K562 (cell line): Measurements from ENCODE around the gene RNASE13. TPM values are rescaled to one million over a fixed set of nuclear protein-coding genes. Genes with fewer than 3 reads are reported as not detected.

ENCODE experiments used
- ARHGAP35 ChIP-seq: fragments of 450-650 bp; IDR thresholded peaks from 2 replicates; pipeline ENCODE4 v1.6.1; 2018; ENCODE audit not compliant: partially characterized antibody
- EP300 ChIP-seq: IDR thresholded peaks from 2 replicates; pipeline ENCODE4 v1.6.1; 2012; ENCODE audit warnings: low read length, improper control_type of control experiment
- PHF20 ChIP-seq: fragments of 450-650 bp; IDR thresholded peaks from 2 replicates; pipeline ENCODE4 v1.6.1; 2018; ENCODE audit not compliant: partially characterized antibody
- ZNF551 ChIP-seq: fragments of 250-450 bp; sonication (Bioruptor Pico); IDR thresholded peaks from 2 replicates; pipeline ENCODE4 v1.5.0; 2021; ENCODE audit warnings: mild to moderate bottlenecking, moderate library complexity
- ZNF695 ChIP-seq: fragments of 450-650 bp; formaldehyde crosslinking; IDR thresholded peaks from 2 replicates; pipeline ENCODE4 v1.4.0; 2020; ENCODE audit warnings: mild to moderate bottlenecking, moderate library complexity
- polyA plus RNA-seq, 8 experiments: library from polyadenylated mRNA; depleted of rRNA in 4 of 8; stranded (reverse) in 5 of 8; unstranded in 3 of 8; fragments of >200 nt; fragmentation: Nextera tagmentation in 2 of 8; fragmentation: Illumina TruSeq in 1 of 8; extraction: Ambion mirVana in 2 of 8; extraction: Trizol in 1 of 8; gene quantifications; 2 replicates each; pipeline versions ENCODE4 v1.2.1 to v1.2.3, GENCODE V29; 2011 to 2014; ENCODE audit warnings: inconsistent platforms in 1 of 8, missing spikeins in 1 of 8
- total RNA-seq, 7 experiments: library from RNA; depleted of rRNA in 6 of 7; stranded (reverse); fragments of >200 nt in 6 of 7; fragmentation: Illumina TruSeq in 2 of 7; extraction: Trizol in 2 of 7; gene quantifications; 2 replicates each; pipeline versions ENCODE4 v1.2.1 to v1.2.3, GENCODE V29; 2011 to 2021; ENCODE audit warnings: low replicate concordance in 1 of 7
- TF ChIP-seq, protein P1 (sequence below): fragments of 250-450 bp; sonication (Bioruptor Pico); IDR thresholded peaks from 2 replicates; pipeline ENCODE4 v1.4.0; 2020
- TF ChIP-seq, protein P2 (sequence below): fragments of 450-650 bp; IDR thresholded peaks from 2 replicates; pipeline ENCODE4 v1.6.1; 2016; ENCODE audit warnings: low read depth, mild to moderate bottlenecking, moderate library complexity

Gene RNASE13
- total and polyA plus RNA-seq, 9 of the 15 experiments (the other 6 are each of a cell fraction or from before 2014, with no cell fraction given) = not detected

DNA sequence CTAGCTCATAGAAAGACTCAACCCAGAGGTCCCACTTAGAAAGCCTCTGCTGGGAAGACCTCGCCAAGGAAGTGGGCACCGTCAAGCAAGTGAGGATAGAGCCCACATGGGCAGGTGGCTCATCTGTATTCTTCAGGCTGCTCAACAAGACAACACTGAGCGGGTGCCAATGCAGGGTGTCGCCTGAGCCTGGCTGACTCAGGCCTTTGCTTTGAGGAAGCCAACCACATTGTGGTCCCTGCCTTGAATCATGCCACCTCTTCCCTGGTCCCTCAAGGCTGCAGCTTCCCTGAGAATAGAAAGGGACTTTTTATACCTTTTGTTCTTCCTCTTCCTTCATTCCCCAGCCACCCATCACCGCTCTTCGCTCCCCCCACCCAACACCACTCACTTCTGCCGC is 2.1 kb upstream of the RNASE13 start (continued):
- TF ChIP-seq, protein P1, sequence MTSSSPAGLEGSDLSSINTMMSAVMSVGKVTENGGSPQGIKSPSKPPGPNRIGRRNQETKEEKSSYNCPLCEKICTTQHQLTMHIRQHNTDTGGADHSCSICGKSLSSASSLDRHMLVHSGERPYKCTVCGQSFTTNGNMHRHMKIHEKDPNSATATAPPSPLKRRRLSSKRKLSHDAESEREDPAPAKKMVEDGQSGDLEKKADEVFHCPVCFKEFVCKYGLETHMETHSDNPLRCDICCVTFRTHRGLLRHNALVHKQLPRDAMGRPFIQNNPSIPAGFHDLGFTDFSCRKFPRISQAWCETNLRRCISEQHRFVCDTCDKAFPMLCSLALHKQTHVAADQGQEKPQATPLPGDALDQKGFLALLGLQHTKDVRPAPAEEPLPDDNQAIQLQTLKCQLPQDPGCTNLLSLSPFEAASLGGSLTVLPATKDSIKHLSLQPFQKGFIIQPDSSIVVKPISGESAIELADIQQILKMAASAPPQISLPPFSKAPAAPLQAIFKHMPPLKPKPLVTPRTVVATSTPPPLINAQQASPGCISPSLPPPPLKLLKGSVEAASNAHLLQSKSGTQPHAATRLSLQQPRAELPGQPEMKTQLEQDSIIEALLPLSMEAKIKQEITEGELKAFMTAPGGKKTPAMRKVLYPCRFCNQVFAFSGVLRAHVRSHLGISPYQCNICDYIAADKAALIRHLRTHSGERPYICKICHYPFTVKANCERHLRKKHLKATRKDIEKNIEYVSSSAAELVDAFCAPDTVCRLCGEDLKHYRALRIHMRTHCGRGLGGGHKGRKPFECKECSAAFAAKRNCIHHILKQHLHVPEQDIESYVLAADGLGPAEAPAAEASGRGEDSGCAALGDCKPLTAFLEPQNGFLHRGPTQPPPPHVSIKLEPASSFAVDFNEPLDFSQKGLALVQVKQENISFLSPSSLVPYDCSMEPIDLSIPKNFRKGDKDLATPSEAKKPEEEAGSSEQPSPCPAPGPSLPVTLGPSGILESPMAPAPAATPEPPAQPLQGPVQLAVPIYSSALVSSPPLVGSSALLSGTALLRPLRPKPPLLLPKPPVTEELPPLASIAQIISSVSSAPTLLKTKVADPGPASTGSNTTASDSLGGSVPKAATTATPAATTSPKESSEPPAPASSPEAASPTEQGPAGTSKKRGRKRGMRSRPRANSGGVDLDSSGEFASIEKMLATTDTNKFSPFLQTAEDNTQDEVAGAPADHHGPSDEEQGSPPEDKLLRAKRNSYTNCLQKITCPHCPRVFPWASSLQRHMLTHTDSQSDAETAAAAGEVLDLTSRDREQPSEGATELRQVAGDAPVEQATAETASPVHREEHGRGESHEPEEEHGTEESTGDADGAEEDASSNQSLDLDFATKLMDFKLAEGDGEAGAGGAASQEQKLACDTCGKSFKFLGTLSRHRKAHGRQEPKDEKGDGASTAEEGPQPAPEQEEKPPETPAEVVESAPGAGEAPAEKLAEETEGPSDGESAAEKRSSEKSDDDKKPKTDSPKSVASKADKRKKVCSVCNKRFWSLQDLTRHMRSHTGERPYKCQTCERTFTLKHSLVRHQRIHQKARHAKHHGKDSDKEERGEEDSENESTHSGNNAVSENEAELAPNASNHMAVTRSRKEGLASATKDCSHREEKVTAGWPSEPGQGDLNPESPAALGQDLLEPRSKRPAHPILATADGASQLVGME (CRISPR knock-in tag) = no peak
- TF ChIP-seq EP300 (no peak), ZNF551 (CRISPR knock-in tag) (no peak), ARHGAP35 (no peak), ZNF695 (CRISPR knock-in tag) (no peak), PHF20 (no peak)
- TF ChIP-seq, protein P2, sequence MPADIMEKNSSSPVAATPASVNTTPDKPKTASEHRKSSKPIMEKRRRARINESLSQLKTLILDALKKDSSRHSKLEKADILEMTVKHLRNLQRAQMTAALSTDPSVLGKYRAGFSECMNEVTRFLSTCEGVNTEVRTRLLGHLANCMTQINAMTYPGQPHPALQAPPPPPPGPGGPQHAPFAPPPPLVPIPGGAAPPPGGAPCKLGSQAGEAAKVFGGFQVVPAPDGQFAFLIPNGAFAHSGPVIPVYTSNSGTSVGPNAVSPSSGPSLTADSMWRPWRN = no peak
